HG03378 (cell line): ENCODE results near the gene SMIM31.

Experiments
- ATAC-seq: cut with Tn5 transposase; IDR thresholded peaks from one replicate; pipeline ENCODE4 v1.9.1; 2021; ENCODE audit warnings: mild to moderate bottlenecking, moderate library complexity; ENCODE audit not compliant: unreplicated experiment

SMIM31 gene

DNA sequence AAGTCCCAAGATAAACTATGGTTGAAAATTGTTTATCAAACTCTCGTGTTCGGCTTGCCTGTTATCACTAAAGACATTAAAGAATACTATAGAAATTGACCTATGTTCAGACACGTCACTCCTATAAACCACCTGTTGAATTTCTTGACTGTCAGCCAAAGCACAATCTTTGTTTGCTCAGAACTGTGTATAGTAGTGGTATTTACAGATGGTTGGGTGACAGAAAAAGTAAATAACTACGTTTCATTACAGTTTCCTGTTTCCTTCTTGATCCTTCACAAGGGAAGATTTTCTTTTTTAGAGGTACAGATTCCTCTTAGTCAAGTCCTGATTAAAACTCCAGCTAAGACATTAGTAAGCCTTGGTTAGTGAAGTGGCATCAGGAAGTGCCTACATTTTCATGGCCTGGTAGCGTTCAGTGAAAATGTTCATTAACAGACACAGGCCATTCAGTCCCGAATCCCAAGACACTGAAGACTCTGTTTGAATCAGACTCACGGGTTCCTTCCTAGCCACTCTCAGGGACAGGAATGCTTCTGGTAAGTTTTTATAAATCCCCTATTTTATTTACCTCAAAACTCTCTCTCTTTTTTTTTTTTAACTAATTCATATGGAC, at the start of gene SMIM31:
SMIM31 (plus strand) TSS at position 259 of the 616 bp plus-strand sequence. CDS start 16,313 bp downstream, outside the sequence.
- no peak for ATAC-seq

DNA sequence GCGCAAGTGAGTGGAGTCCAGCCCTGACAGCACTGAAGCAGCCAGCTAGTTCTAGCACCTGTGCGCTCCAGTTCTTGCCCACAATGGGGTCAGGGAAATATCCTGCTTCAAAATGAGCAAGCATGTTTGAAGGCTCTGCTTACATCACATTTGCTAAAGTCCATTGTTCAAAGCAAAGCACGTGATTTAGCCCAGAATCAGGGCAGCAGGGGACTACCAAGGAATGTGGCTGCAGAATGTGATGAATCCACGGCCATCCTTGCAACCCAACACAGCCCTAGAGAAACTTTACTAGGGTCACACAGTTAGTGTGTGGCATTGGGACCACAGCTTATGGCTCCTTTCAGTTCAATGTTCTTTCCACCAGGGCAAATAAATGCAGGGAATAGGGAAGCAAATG, 47.3 kb upstream of the SMIM31 start:
- no peak for ATAC-seq

DNA sequence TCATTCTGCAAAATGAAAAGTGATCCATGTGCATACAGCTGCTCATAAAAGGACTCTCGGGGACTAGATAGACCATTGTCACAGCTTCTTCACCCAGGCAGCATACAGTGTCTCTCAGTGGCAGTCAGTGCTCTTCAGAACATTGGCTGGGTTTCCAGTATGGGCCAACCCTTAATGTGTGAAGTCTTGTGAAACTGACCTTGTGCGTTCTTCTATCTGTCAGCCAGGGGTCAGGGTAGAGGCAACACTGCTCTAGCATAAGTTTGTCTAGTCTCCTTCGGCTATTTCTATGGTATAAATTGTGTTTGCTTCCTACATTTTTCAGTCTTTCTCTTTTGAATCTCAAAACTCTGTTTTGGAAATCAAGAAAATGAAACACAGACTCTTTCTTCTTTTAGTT, 37.0 kb upstream of the SMIM31 start:
- peak; percentile 63 for ATAC-seq

DNA sequence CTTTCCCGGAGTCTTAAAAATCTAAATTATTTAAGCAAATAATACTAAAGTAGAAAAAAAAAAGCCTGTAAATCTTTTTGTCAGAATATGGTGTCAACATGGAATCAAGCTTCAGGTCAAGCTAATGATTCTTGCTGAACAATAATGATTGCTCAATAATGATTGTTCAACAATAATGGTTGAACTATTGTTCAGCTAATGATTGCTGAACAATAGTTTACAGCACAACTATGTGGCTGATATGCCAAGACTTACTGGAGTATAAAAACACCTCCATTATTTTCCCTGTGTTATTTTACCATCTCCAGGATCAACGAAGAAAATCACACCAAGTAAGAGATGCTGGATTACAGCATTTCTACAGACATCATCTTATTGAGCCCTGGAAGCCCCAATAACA, 35.1 kb upstream of the SMIM31 start:
- ATAC-seq = no peak

DNA sequence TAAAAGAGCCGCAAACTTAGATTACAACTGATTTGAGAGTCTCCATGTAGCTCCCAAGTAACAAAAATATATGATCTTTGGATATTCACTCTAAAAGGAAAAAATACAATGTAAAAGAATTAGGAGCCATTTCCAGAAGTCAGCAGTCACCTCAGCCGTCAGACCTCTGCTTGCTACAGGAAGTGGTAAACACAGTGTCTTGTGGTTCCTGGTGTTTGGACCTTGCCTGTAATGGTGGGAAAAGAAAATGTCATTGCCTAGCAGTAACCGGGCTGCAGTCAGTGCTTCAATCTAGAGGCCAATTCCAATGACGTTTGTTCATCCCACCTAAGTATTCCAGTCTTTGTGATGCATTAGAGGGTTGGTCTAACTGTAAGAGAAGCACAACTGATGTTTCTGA, 28.9 kb upstream of the SMIM31 start:
- no peak for ATAC-seq

DNA sequence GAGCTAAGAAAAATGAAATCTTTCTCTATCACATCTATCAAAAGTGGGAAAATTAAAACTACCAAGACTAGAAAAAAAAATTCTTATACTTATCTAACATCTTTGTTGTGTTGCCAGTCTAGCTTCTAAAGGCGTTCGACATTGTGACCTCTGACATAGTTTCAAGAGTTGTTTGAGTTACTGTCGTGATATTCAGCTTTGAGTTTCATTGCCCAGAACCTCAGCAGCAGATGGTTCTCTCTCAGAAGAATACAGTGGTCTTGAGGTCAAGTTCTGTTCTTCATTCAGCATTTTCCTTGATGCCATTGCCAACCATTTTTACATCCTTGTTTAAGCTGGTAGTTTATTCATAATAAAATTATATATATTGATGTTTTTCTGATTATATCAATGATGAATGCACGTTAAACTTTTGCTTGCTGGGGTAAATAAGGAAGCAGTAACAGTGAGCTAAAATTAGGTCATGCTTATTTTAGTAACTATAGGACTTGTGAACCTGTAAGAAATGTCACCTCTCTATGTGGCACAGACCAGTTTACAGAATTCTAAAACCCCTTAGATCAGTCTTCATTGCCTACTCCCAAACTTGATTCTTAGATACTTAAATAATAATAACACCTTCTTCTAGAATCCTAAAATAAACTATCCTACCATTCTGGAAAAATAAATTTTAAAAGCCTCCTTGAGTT, 23.1 kb upstream of the SMIM31 start:
- ATAC-seq = no peak

DNA sequence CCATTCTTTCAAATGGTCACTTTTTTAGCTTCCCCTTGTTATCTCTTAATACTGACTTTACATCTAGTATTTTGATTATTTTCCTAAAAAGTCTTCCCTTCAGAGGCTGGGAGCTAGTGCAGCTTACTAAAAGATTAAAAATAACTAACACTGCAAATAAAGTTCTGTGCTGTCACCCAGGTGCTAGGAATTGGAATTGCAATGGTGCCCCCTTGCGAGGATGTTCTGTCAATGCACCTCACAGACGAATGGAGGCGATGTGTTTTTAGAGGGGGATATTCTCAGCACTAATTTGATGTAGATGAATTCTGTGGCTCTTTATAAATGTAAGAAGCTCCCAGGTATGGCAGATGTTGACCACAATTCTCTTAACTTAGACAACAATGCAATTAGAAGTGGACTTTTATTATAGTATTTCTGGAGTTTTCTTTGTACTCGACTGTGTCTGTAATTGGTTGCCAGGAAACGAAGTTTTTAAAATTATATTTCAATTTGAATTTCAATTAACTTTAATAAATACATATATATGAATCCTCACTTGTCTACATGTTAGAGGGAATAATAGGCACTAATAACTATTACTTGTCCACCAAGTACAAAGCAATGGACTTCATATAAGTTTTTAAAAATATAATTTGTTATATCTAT, 22.0 kb upstream of the SMIM31 start:
- peak; percentile 79 for ATAC-seq

DNA sequence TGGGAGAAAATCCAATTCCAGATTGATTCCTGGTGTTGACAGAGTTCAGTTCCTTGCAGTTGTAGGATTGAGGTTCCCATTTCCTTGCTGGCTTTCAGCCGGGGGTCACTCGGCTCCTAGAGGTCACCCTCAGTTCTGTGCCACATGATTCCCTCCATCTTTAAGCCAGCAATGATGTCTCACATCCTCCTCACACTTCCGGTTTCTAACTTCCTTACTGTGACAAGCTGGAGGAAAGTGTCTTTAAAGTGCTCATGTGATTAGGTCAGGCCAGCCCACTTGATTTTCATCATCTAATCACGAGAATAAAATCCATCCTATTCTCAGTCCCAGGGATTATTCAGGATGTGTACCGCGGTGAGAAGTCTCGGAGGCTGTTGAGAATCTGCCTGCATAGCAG, 19.4 kb upstream of the SMIM31 start:
- ATAC-seq = peak; percentile 54

DNA sequence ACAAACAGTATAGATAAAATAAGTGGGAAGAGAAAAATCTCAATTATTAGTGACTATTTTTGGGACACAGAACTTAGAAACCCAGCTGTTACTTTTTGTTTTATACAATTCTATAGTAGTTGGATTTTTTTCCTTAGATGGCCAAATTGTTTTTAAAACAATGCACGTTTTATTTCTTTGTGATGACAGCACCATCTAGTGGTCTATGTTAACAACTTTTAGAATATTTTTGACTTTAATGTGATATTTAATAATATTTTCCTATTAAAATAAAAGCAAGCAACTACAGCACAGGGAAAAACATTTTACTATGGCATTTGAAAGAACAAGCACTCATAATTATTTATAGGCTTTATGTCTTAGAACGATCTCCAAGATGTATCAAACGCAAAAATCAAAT, 5.6 kb upstream of the SMIM31 start:
- no peak for ATAC-seq

DNA sequence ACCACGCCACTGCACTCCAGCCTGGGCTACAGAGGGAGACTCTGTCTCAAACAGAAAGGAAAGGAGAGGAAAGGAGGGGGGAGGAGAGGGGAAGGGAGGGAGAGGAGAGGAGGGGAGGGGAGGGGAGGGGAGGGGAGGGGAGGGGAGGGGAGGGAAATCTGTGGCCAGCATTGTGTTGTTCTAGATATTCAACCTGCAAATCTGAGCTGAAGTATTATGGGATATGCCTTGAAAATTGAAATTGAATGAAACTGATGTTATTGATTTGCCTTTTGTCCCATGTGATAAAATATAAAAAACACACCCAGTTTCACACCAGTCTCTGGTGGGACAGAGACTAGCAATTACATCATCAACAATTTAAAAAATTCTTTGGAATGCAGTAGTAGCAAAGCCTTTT, 1.5 kb downstream of the SMIM31 start:
- ATAC-seq = no peak

DNA sequence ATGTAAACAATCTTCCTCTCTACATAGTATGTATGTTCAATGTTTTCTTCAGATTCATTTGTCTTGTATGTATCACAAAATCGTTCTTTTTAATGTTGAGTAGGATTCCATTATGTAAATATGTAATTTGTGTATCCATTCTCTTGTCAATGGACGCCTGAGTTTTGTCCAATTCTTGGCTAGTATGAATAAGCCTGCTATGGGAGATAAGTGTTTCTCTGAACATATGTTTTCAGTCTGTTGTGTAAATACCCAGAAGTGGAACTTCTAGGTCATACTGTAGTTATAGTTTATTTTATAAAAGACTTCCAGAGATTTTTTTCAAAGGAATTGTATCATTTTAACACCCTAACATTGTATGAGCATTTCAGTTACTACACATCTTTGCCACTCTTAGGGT, 2.8 kb downstream of the SMIM31 start:
- no peak for ATAC-seq

DNA sequence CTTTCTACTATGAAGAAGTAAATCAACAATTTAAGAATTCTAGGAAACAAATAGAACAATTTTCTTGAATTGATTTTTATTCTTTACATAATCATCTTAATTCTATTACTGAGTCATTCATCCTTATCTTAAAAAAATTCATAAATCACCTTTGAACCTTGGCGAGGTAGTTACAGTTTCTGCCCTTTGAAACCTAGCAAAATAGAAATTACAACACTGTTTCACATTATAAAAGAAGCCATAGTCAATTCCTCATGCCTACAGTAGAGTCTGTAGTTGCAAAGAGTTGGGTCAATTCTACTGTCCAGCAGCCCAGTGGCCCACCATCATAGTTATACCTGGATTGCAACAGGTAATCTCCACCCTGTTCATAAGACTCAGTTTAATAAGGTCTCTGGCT, 7.3 kb downstream of the SMIM31 start:
- no peak for ATAC-seq

DNA sequence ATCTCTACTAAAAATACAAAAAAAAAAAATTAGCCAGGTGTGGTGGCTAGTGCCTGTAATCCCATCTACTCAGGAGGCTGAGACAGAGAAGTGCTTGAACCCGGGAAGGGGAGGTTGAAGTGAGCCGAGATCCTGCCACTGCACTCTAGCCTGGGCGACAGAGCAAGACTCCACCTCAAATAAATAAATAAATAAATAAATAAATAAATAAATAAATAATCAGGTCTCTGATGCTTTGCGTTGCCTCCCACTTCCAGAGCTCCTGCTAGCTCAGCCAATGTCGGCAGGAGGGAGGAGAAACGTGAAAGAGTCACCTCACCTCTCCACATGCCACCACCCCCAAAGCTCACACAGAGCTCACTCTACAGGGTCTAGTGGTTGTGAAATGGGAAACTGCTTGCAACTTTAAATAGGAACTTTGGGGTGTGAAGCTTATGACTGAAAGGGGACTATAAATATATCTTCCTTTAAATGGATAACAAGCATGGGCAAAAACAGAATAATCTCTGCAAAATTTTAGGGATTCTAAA, 7.9 kb downstream of the SMIM31 start:
- no peak for ATAC-seq

DNA sequence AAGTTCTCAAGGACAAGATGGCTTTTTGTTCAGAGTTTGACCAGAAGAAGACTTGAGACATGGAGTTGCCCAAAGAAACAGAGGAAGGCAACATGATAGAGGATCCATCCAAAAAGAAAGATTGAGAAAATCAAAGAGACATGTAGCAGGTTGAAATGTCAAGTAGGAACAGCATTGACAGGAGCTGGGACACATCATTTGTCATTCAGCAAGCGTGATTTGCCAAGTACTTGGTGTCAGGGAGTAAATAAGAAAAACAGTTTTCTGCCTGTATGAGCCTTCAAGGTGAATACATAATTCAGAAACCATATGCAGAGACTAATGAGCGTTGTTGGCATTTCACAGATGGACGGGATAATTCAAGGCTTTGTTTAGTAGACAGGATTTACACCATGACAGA, 11.2 kb downstream of the SMIM31 start:
- ATAC-seq = no peak

DNA sequence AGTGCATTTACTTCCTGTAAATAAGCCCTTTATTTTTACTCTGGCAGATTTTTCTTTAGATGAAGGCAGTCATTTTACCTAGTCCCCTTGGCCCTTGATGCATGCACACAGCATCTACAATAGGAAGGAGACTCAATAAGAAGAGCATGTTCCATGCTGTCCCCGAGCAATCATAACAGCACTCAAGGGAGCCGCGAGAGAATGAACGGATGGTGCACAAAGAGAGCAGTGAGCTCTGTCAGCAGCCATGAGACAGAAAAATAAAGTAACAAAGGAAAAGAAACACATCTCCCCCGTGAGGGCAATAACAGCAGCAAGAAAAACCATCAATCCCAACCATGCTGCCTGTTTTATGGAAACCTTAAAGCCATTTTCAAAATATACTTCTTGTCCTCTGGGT, 11.9 kb downstream of the SMIM31 start:
- no peak for ATAC-seq

DNA sequence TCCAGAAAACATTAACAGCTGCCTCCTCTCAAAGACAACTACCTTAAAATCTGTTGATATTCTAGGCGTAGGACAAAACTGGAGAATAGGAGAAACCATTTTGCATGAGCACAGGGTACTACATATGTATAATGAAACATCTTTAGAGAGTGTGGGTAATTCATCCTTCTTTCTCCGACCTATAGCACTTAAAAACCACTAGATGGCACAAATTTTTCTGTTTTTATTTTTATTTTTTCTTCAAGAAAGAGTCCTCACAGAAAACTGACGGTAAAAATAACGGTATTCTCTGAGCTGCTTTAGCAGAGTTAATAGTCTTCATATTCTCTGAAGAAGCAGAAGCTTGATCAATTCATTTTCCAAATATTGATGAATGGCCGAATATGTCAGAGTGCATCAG, 14.6 kb downstream of the SMIM31 start:
- peak; percentile 78 for ATAC-seq

DNA sequence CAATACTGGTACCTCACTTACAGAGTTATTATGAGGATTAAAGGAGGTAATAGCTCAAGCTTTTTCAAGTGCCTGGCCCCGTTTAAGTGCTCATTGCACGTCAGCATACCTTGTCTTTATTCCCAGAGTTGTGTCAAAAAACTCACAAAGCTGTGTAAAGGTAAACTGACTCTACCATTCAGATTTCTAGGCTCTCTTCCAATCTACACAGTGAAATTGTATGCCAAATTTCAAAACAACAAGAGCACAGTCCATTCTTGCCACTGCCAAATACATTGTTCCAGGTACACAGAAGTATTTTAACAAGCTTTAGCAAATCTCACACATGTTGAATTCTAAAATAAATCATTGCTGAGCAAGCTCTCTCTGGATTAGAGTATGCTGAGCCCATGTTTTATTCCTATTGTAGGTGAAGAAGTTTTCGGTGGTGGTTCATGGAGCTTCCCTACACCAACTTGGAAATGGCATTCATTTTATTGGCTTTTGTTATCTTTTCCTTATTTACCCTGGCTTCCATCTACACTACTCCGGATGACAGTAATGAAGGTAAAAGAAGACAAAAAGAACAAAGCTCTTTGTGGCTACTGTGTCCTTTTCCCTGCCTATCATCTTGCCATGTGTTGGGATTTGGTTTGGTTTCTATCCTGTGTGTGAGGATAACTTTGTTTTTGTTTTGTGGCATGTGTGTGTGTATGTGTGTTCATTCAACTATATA, 16.2 kb downstream of the SMIM31 start:
- ATAC-seq = no peak

DNA sequence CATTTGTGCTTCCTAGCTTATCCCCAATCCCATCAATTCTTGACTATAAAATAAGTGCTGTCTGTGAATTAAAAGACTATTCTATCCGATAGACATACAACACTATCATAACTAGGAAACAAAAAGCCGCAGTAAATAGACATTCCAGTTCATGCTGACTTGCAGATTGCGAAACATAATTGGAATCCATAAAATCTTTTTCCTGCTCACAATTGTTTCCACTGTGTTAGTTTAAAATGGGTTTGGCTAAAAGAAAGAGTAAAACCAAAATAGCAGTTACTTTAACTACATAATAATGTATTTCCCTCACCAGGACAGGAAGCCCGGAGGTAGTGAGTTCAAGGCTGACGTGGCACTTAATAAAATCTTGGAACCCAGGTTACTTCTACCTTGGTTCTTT, 17.2 kb downstream of the SMIM31 start:
- no peak for ATAC-seq

DNA sequence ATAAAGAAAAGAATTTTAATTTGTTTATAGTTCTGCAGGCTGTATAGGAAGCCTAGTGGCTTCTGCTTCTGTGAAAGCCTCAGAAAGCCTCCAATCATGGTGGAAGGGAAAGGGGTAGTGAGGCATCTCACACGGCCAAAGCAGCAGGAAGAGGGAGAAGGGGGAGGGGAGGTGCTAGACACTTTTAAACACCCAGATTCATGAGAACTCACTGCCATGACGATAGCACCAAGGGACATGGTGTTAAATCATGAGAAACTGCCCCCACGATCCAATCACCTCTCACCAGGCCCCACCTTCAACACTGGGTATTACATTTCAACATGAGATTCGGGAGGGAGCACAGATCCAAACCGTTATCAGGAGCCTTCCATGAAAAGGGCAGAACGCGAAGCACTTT, 18.1 kb downstream of the SMIM31 start:
- ATAC-seq = no peak

DNA sequence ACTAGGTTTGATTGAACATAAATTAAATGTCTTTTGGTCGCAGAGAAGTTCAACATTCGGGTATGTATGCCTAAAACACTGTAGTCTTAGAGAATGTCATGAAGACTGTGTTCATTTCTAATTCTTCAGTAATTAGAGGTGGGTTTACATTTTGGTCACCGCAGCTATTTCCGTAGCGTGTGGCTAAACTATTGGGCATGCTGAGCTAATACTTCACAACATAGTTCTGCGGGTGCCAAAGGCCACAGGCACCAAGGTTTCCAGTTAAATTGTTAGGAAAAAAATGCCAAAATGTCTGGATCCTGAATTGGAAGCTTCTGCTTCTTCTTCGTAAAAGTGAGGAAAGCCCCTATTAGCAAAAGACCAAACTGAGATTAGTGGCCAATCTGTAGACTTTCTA, 25.1 kb downstream of the SMIM31 start:
- ATAC-seq = no peak

DNA sequence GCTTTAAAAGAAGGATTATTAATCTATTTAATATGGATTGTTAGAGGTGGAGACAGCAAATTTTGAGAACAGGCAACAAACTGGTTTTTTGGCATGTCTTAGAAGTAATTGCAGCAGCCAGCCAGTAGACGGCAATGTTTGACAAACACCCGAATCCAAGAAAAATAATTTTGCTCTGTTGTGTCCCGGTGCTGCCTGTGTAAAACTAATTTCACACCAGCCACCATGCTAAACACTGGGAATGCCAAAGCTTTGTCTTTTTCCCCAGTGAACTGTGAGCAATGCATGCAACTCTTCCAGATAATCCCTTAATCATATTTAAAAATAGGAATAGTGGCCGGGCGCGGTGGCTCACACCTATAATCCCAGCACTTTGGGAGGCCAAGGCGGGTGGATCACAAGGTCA, 25.9 kb downstream of the SMIM31 start:
- ATAC-seq = peak; percentile 82

DNA sequence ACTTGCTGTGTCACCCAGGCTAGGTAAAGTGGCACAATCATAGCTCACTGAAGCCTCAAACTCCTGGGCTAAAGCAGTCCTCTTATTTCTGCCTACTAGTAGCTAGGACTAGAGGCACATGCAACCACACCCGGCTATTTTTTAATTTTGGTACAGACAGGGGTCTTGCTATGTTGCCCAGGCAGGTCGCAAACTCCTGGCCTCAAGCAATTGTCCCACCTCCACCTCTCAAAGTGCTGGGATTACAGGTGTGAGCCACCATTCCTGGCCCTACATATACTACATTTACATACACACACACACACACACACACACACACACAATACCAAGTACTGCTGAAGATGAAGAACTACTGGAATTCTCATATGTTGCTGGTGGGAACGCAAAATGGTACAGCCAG, 26.9 kb downstream of the SMIM31 start:
- ATAC-seq = no peak
